Astrocyte of the spinal cord (primary cell): Measurements from ENCODE around the gene RUNDC3A.

Experiments used
- DNase-seq: peaks from one replicate; pipeline ENCODE4 v3.0.0; 2011; ENCODE audit warnings: low read depth, low spot score
- H3K4me3 ChIP-seq: 2 replicates; pipeline ENCODE4 v1.5.1; 2011; ENCODE audit warnings: low read depth, mild to moderate bottlenecking, low read length, moderate library complexity
- in situ Hi-C: cut with HindIII; loops from 2 replicates; pipeline ENCODE4 v1.10.0; 2017; ENCODE audit warnings: low sequenced_read_pairs
- TF ChIP-seq, protein P1 (sequence below): IDR thresholded peaks from 2 replicates; pipeline ENCODE4 v1.5.1; 2012; ENCODE audit warnings: low read depth, mild to moderate bottlenecking, low read length, inconsistent platforms

Gene RUNDC3A

GRCh38 chr17:44282264-44282663, 26.1 kb upstream of the RUNDC3A start:
- in situ Hi-C loops, result no loop called here
- TF ChIP-seq, protein P1, sequence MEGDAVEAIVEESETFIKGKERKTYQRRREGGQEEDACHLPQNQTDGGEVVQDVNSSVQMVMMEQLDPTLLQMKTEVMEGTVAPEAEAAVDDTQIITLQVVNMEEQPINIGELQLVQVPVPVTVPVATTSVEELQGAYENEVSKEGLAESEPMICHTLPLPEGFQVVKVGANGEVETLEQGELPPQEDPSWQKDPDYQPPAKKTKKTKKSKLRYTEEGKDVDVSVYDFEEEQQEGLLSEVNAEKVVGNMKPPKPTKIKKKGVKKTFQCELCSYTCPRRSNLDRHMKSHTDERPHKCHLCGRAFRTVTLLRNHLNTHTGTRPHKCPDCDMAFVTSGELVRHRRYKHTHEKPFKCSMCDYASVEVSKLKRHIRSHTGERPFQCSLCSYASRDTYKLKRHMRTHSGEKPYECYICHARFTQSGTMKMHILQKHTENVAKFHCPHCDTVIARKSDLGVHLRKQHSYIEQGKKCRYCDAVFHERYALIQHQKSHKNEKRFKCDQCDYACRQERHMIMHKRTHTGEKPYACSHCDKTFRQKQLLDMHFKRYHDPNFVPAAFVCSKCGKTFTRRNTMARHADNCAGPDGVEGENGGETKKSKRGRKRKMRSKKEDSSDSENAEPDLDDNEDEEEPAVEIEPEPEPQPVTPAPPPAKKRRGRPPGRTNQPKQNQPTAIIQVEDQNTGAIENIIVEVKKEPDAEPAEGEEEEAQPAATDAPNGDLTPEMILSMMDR, result no peak
- no peak overlapping the region for H3K4me3 ChIP-seq
- DNase-seq, result no peak

- in situ Hi-C loops, result no loop called here
- no peak overlapping the region for H3K4me3 ChIP-seq
- TF ChIP-seq, protein P1, result no peak
- no peak for DNase-seq
Measured at GRCh38 chr17:44283344-44284023, 24.9 kb upstream of the RUNDC3A start.

DNA sequence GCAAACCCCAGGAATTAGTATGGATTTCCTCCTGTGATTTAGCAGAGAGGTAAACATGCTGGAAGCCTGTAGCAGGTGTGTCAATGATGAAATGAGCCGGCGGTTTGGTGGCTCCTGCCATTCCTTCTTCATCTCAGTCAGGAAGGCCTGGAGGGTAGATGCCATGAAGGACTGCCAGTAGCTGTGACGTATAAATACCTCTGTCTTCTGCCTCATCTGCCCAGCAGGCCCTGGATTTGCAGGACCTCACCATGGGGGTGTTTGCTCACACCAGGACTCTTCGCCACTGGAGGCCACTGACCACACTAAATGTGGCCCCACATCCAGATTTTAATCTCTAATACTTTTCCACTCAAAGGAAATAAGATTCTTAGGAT, 24.4 kb upstream of the RUNDC3A start:
- no peak for DNase-seq
- TF ChIP-seq, protein P1, result no peak

DNA sequence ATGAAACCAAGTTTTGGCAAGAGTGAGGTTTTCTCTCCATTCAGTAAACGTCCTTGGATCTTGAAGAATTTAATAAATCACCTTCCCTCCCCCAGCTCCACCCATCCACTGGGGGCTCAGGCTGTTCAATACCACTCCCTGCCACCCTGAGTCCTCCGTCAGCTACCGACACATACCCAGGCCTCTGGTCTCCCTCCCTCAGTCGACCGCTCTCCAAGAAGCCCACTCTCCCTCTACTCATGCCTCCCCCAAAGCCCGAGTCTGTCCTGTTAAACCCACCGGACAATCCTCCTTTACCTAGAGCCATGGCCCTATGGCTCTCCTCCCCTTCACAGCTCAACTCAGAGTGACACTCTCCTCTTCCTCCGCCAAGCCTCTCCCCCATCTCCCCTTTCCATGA, 20.8 kb upstream of the RUNDC3A start:
- H3K4me3 ChIP-seq, result no peak overlapping the region
- TF ChIP-seq, protein P1, result no peak
- in situ Hi-C loops, result no loop called here
- DNase-seq, result no peak

More for the DNA sequence above, 24.4 kb upstream of the RUNDC3A start:
- no peak overlapping the region for H3K4me3 ChIP-seq
- in situ Hi-C loops, result no loop called here

DNA sequence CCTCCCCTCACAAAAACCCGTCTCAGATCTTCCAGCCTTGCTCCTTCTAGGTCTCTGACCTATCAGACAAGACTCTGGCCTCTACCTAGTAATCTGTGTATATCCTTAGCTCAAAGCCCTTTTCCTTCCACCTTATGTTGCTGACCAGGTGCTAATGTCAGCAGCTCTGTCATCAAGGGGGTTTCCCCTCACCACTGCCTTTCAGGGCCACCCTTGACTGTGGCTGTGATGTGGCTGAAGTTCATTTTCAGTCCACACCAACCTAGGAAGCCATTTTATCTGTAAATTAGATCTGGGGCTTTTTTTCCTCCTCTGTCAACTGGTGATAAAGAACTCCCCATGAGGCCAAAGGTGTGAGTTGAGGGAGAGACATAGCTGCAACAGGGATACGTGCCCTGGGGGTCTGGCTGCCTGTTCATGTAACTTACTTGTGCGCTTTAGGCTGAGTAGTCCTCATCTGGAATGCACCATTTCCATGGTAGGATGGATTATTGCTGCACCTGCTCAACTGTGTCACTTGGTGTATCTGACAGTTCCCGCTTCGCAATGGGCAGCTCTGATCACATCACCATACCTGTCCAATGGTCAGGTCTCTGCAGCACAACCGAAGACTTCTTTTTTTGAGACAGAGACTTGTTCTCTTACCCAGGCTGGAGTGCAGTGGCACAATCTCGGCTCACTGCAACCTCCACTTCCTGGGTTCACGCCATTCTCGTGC, 14.7 kb upstream of the RUNDC3A start:
- in situ Hi-C loops, result no loop called here
- DNase-seq, result no peak
- TF ChIP-seq, protein P1, result no peak
- H3K4me3 ChIP-seq, result no peak overlapping the region

DNA sequence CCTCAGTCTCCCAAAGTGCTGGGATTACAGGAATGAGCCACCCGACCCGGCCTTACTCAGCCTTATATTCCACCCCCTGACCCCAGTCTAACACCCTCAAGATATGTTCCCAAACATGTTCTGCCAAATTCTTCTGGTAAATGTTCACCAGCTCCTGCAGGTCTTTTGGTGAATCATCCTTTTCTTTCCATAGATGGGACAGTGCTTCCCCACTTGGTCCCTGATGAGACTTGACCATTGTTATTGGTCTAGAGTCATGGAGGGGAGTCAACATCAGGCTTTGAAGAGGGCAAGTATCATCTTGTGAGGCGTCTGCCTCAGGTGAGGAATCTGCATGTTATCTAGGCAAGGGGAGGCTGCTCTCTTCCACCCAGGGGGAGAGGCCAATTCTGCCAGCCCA, 10.4 kb upstream of the RUNDC3A start:
- in situ Hi-C loops, result no loop called here

More for the DNA sequence above, 10.4 kb upstream of the RUNDC3A start:
- TF ChIP-seq, protein P1, result no peak
- DNase-seq, result no peak
- no peak overlapping the region for H3K4me3 ChIP-seq
